ENCODE measurements around the gene ZNF133.
"Not testable (repeated sequence)": the region's sequence is repeated elsewhere in the genome, so short reads cannot be mapped to it uniquely, and the experiment has no call there.

Gene ZNF133

GRCh38 chr20:18287915-18288748, at the start of gene ZNF133:
Gene ZNF133 (plus strand): TSS chr20:18288527. CDS start chr20:18305687, 17,160 bp downstream.
- peak; percentile 71 for DNase-seq

- DNase-seq = no peak
Measured at GRCh38 chr20:18240997-18241396, 47.3 kb upstream of the ZNF133 start.

GRCh38 chr20:18243802-18244201, 44.5 kb upstream of the ZNF133 start:
- DNase-seq = no peak

DNA sequence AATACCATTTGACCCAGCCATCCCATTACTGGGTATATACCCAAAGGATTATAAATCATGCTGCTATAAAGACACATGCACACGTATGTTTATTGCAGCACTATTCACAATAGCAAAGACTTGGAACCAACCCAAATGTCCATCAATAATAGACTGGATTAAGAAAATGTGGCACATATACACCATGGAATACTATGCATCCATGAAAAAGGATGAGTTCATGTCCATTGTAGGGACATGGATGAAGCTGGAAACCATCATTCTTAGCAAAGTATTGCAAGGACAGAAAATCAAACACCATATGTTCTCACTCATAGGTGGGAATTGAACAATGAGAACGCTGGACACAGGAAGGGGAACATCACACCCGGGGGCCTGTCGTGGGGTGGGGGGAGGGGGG, 39.8 kb upstream of the ZNF133 start:
- not testable (repeated sequence) for DNase-seq

DNA sequence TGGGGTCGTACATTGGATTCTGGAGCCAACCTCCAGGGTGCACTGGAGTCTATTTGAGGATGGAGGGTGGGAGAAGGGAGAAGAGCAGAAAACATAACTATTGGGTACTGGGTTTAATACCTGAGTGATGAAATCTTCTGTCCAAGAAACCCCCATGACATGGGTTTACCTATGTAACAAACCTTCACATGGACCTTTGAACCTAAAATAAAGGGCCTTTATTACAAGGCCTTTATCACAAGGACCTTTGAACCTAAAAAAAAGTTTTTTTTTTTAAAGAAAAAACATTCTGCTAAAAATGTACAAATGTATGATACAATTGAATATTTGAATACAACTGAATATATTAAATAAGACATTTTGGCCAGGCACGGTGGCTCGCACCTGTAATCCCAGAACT, 38.1 kb upstream of the ZNF133 start:
- DNase-seq = no peak

GRCh38 chr20:18252597-18253451, 35.5 kb upstream of the ZNF133 start:
- DNase-seq = no peak

DNA sequence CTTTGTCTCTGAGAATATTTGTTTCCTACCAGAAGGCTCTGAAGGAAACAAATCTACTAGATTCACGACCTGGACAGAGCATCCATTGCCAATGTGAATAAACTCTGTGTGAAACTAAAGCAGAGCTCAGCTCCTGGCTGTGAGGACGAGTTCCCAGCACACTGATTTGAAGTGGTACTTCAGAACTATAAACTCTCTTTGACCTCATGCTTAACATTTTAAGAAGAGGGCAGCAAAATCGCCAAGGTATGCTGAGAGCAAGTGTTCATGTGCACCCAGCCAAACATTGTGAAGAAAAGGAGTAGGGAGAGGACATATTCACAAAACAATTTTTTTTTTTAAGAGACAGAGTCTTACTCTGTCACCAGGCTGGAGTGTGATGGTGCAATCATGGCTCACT, 33.7 kb upstream of the ZNF133 start:
- DNase-seq = no peak

GRCh38 chr20:18255526-18255925, 32.8 kb upstream of the ZNF133 start:
- no peak for DNase-seq

DNA sequence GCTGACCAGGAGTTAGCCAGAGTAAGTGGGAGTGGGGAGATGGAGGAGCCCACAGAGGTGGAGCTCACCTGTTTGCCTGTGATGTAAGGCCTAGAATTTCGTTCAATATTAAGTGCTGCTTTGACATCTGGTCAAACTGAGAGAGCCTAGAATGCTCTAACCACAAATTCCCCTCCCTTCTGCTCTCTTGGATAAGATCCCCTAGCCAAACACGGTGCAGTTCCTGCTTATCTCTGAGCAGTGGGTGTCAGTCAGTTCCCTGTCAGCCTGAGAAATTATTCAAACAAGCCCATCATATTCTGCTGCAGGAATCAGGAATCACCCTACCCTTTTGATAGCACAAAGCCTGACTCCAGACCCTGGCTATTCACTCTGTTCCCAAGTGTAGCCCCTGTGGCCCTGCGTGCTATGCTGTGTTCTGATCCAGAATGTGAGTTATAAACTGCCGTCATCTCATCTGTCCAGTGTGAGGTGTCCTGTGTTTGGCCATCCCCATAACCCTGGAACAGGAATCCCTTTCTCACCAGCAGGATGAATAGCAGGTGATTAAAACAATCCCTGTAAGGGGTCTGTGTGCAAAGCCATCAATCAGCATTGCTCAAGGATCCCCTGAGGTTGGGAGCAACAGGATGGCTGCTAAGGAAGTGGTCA, 31.8 kb upstream of the ZNF133 start:
- DNase-seq = no peak

GRCh38 chr20:18258126-18258860, 30.0 kb upstream of the ZNF133 start:
- DNase-seq = no peak

GRCh38 chr20:18259730-18260129, 28.6 kb upstream of the ZNF133 start:
- DNase-seq = no peak

DNA sequence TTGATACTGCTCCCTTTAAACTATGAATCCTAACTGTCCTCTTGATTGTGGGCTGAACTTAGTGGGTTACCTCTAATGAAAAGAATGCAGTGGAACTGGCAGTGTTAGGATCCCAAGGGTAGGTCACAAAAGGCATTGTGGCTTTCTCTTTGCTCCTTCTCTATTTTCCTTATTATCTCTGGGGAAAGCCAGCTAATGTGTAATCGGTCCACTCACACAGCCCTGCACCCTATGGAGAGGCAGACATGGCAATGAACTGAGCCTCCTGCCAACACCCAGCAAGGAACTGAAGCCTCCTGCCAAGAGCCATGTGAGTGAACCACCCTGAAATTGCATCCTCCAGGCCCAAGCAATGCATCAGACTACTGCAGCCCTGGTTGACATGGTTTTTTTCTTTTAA, 24.6 kb upstream of the ZNF133 start:
- DNase-seq = no peak

- DNase-seq = no peak
Measured at GRCh38 chr20:18265441-18265840, 22.9 kb upstream of the ZNF133 start.

DNA sequence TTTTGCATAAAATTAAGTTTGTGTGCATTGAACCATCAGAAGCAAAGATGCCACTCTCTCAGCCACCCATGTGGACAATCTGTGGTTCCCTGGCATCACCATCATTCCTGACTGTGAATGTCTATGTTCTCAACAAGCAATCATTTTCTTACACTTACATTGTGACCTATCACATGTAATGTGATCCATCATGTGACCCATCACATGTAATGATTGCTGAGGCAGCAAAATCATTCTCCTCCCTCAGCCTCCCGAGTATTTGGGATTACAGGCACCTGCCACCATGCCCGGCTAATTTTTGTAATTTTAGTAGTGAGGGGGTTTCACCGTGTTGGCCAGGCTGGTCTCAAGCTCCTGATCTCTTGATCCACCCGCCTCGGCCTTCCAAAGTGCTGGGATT, 22.0 kb upstream of the ZNF133 start:
- no peak for DNase-seq

DNA sequence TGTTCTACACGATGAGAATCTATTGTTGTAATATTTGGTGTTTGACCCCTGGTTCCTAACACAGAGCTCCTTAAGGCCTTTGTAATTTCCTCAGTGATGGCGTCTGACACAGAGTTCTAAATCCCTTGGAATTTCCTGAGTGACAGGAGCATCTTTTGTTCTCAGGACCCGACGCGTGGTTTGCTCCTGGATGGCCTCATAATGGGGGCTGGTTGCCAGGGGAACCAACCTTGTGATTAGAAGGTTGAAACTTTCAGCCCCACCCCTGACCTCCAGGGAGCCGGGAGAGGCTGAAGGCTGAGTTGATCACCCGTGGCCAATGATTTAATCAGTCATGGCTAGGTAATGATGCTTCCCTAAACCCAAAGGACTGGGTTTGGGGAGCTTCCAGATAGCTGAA, 20.5 kb upstream of the ZNF133 start:
- no peak for DNase-seq

DNA sequence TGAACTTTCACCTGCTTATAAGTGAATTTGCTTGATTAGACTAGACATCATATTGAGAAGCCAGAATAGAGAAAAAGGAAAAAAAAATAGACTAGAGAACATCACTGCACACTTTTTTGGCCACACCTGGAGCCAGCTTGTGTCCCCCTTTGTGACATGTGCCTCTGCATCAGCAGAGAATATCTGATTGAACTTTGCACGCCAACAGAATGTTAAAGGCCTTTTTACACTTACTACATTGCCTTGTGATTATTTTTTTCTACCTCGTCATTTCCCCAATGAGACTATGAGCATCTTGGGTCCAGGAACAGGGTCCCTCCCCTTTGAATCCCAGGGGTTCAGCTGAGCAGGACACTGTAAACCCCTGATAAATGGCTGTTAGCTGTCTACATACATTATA, 17.2 kb upstream of the ZNF133 start:
- DNase-seq = no peak

- DNase-seq = no peak
Measured at GRCh38 chr20:18272451-18272850, 15.9 kb upstream of the ZNF133 start.

GRCh38 chr20:18273738-18274137, 14.6 kb upstream of the ZNF133 start:
- no peak for DNase-seq

- DNase-seq = not testable (repeated sequence)
Measured at GRCh38 chr20:18275960-18276359, 12.4 kb upstream of the ZNF133 start.

GRCh38 chr20:18276821-18277220, 11.5 kb upstream of the ZNF133 start:
- DNase-seq = no peak

- DNase-seq = no peak
Measured at GRCh38 chr20:18279242-18279641, 9.1 kb upstream of the ZNF133 start.

DNA sequence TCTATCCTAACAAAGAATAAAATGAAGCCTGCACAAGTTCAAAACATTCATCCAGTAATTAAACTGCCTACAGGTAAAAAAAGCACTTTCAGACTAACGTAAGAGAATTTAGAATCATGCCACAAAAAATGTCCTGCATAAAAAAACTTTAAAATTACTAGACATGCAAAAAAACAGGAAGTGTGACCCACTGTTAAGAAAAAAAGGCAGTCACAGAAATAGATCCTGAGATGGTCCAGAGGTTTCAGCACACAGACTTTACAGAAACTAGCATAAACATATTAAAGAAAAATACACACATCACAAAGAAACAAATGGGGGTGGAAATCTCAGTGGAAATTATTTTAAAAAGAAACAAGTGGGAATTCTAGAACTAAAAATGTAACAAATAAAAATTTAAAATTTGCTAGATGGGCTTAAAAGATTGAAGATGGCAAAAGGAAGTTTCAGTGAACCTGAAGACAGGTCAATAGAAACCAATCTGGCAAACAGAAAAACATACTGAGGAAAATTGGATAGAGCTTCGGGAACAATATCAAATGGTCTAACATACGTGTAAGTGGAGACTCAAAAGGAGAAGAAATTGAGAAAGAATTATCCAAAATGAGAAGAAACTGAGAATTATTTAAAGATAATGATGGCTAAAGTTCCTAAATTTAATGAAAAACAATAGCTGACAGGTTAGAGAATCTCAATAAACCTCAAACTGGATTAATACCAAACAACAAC, 3.4 kb upstream of the ZNF133 start:
- DNase-seq = no peak

Measured in NCI-H1436 treated with DMSO at 0.1 percent for 48 hours (cell line).